Upper lobe of left lung (tissue), 4 donors: ENCODE results near the gene FXR1.

Experiments used
- POLR2A ChIP-seq, 4 donors: fragments of 450-650 bp; IDR thresholded peaks; one replicate each; pipeline ENCODE4 v1.5.1; 2016 to 2017; ENCODE audit warnings: antibody characterized with exemption in 4 of 4, mild to moderate bottlenecking in 2 of 4
- POLR2AphosphoS5 ChIP-seq, 2 donors: sonication (generic); formaldehyde crosslinking; IDR thresholded peaks; one replicate each; pipeline ENCODE4 v1.5.1; 2017; ENCODE audit warnings: antibody characterized with exemption in 2 of 2
- TF ChIP-seq, protein P1 (sequence below), 6 experiments: fragments of 450-650 bp in 4 of 6; fragments of 200-600 bp in 2 of 6; sonication (generic) in 2 of 6; IDR thresholded peaks; one replicate each; pipeline ENCODE4 v1.5.1; 2016 to 2019; ENCODE audit warnings: antibody characterized with exemption in 6 of 6

DNA sequence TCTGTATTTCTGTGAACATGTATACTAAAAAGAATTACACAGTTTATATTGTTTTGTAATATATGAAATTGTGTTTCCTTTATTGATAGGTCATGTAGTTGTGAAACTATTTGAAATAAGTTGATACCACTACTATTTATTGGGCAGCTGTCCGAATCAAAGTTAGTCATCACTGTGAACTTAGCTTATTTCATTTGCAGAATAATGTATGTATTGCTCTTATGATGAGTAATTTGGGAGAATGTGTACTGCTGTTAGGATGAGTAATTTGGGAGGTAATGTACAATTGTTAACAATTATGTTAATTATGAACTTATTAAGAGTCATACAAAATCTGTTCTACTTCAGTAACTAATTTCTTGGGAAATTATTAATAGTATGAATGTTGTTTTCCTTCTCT is 22.2 kb downstream of the FXR1 start:
- no peak for TF ChIP-seq POLR2AphosphoS5 (IDR thresholded peaks at IDR 0.05)
- TF ChIP-seq POLR2A (IDR thresholded peaks at IDR 0.05), result no peak
- TF ChIP-seq, protein P1, sequence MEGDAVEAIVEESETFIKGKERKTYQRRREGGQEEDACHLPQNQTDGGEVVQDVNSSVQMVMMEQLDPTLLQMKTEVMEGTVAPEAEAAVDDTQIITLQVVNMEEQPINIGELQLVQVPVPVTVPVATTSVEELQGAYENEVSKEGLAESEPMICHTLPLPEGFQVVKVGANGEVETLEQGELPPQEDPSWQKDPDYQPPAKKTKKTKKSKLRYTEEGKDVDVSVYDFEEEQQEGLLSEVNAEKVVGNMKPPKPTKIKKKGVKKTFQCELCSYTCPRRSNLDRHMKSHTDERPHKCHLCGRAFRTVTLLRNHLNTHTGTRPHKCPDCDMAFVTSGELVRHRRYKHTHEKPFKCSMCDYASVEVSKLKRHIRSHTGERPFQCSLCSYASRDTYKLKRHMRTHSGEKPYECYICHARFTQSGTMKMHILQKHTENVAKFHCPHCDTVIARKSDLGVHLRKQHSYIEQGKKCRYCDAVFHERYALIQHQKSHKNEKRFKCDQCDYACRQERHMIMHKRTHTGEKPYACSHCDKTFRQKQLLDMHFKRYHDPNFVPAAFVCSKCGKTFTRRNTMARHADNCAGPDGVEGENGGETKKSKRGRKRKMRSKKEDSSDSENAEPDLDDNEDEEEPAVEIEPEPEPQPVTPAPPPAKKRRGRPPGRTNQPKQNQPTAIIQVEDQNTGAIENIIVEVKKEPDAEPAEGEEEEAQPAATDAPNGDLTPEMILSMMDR (IDR thresholded peaks at IDR 0.05), result no peak
